Mononuclear cell (primary cell): ENCODE results near the gene CCND2. TPM values are rescaled to one million over a fixed set of nuclear protein-coding genes. Genes with fewer than 3 reads are reported as not detected.
A peak's percentile ranks its signal among the peaks of the same experiment; 100 is the strongest.

ENCODE experiments used
- H3K27me3 ChIP-seq: 2 replicates; pipeline ENCODE4 v1.6.0; 2011; ENCODE audit warnings: low read length, control low read depth; ENCODE audit not compliant: insufficient read depth
- H3K4me1 ChIP-seq: 2 replicates; pipeline ENCODE4 v1.5.1; 2011; ENCODE audit warnings: mild to moderate bottlenecking, low read length, control low read depth; ENCODE audit not compliant: insufficient read depth
- H3K4me3 ChIP-seq: 2 replicates; pipeline ENCODE4 v1.5.1; 2011; ENCODE audit warnings: mild to moderate bottlenecking, low read length, moderate library complexity
- H3K9me3 ChIP-seq: 2 replicates; pipeline ENCODE4 v1.5.1; 2011; ENCODE audit warnings: low read depth, mild to moderate bottlenecking, control low read depth, low read length
- total RNA-seq: library from RNA; depleted of rRNA; stranded (reverse); fragments of >200 nt; gene quantifications from one replicate; pipeline ENCODE4 v1.2.3, GENCODE V29; 2012

CCND2 gene
- total RNA-seq, 1 donor = 60.7 TPM

DNA sequence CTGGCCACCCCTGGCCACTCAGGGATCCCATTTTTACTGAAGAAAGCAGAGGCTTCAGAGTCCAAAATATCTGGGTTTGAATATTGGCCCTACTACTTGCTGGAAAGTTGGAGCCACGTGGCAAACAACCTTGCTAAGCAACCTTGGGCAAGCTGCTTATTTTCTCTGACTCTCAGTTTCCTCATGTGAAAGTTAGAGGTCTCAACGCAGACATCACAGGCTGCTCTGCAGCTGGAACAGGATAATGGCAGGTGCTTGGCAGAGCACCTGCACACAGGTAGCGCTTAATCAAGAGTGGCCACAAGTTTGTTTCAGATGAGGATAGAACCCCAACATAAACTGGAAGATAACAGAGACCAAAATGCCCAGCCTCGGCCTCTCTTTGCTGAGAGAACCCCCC lies 28.1 kb upstream of the CCND2 start:
- Histone ChIP-seq H3K4me1 (peaks cover 40% of the 10 kb centered on the region), H3K9me3 (no peaks in the 10 kb centered on the region), H3K27me3 (no peaks in the 10 kb centered on the region), H3K4me3 (no peak overlapping the region)

DNA sequence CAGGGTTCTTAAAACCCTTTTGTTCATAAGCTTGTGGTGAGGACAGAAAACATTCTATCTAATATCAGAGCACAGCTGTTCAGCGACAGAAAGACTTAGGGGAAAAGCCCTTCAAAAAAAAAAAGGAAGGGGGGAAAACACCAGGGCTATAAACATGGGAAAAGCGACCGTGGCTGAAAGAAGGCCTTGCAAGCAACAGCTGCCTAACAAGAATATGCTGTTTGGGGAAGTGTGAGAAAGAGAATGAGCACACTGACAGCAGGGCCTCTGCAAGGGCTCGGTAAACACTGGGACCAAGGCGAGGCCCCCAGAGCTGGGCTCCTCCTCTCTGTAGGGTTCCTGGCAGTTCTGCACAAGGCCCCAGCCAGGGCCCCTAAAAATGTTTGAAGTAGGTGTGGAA lies 27.4 kb upstream of the CCND2 start:
- H3K9me3 ChIP-seq = no peaks in the 10 kb centered on the region
- no peaks in the 10 kb centered on the region for H3K27me3 ChIP-seq
- peaks cover 33% of the 10 kb centered on the region for H3K4me1 ChIP-seq
- H3K4me3 ChIP-seq = no peak overlapping the region

DNA sequence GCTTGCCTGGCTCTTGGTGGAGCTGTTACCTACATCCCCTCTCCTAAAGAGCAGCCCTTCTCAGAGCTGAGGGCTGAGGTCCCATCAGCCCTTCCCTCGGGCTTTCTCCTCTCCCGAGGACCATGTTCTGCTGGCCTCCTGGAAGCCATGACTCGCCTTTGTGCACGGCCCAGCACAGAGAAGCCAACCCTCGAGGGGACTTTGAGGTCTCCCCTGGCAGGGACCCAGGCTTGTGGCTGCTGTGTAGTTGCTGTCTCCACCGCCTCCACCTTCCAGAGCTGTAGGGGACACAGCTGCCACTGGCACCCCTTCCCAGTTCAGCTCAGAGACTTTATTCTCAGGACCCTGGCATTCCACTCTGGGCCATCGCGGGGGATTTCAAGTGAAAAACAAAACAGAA lies 22.9 kb upstream of the CCND2 start:
- Histone ChIP-seq H3K4me1 (peaks cover 6% of the 10 kb centered on the region), H3K4me3 (no peak overlapping the region), H3K9me3 (no peaks in the 10 kb centered on the region), H3K27me3 (no peaks in the 10 kb centered on the region)

DNA sequence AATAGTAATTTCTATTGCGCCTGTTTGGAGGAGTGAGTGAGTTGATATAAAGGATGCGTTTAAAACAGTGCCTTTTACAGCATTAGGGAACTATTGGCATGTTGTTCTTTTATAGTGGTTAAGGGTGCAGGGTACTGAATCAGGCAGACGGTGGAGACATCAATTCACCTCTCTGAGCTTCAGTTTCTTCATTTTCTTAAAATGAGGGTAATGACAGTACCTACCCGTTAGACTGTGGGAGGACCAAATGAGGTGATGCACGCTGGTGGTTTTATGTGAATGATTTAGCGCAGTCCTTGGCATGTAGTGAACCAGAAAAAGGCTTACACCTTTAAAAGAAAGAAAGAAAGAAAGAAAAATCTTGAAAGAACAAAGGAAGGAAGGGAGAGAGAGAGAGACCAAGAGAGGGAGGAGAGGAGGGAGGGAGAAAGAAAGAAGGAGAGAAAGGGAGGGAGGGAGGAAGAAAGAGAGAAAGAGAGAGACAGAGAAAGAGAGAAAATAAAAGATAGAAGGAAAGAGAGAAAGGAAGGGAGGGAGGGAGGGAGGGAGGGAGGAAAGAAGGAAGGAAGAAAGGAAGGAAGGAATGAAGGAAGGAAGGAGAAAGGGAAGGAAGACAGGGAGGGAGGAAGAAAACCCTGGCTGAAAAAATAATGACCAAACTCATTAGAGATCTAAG lies 22.2 kb upstream of the CCND2 start:
- no peaks in the 10 kb centered on the region for H3K4me1 ChIP-seq
- H3K9me3 ChIP-seq = no peaks in the 10 kb centered on the region
- H3K27me3 ChIP-seq = no peaks in the 10 kb centered on the region
- H3K4me3 ChIP-seq = no peak overlapping the region

DNA sequence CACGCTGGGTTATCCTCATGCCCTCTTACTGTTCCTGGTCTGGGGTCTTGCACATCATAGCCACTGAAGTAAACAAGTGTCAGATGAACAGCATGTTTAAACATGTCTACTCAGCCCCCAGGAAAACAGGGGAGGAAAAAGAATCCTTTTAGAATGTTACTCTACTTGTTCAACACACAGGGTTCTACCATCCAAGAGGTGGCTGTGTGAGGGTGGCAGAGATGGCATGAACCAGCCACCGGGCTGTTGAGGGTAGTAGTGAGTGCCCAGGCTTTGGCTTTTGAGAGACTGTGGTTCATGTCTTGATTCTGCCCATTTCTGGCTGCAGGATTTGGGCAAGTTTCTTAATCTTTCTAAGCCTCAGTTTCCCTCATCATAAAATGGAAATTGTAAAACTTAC lies 21.6 kb upstream of the CCND2 start:
- H3K9me3 ChIP-seq = no peaks in the 10 kb centered on the region
- no peaks in the 10 kb centered on the region for H3K4me1 ChIP-seq
- no peak overlapping the region for H3K4me3 ChIP-seq
- no peaks in the 10 kb centered on the region for H3K27me3 ChIP-seq

DNA sequence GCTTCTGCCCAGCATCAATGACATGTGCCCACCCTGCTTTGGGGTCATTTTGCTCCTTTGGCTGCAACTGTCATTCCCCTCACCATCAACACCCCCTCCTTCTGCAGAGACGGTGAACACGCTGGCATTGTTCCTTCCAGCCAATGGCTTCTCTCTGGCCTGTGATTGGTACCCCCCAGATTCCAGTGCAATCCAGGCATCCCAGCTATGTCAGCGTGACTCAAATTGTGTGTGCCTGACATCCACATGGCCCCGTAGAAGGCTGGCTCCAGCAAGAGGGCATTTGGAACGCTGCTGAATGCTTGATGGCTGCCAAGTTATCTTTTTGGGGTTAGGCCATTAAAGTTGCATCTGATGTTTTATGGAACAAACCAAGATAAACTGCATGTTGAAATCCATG lies 21.0 kb upstream of the CCND2 start:
- Histone ChIP-seq H3K4me3 (no peak overlapping the region), H3K9me3 (no peaks in the 10 kb centered on the region), H3K27me3 (no peaks in the 10 kb centered on the region), H3K4me1 (no peaks in the 10 kb centered on the region)

DNA sequence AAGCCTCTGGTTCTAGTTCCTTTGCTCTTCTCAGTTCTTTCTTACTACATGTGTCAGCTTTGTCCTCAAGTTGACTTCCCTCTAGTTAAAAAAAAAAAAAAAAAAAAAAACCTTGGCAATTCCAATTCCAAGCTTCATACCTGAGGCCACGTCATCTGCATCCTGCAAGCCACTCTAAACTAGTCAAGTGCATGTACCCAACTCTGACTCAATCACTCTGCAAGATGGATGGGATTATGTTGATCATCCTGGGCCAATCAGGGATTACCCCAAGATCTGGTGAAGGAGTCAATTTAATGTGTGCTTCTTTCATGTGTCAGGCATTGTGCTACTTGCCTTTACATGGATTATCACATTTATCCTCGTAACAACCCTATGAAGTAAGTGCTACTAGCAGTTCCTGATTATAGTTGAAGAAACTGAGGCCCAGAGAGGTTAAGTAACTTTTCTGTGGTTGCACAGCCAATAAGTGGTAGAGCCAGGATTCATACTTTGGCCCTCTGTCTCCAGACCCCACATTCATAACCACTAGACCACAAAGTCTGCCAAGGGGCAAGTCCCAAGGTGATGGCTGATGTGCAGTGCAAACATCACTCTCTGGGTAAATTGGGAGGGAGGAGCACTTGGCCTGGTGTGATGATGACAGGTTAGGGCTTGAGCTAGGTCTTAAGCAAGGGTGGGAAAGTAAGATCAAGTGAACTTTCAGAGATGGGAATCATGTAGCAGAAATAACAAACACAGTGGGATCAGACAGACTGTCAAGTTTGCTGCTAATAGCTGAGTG lies 17.3 kb upstream of the CCND2 start:
- Histone ChIP-seq H3K4me3 (no peak overlapping the region), H3K27me3 (no peaks in the 10 kb centered on the region), H3K4me1 (no peaks in the 10 kb centered on the region), H3K9me3 (no peaks in the 10 kb centered on the region)

DNA sequence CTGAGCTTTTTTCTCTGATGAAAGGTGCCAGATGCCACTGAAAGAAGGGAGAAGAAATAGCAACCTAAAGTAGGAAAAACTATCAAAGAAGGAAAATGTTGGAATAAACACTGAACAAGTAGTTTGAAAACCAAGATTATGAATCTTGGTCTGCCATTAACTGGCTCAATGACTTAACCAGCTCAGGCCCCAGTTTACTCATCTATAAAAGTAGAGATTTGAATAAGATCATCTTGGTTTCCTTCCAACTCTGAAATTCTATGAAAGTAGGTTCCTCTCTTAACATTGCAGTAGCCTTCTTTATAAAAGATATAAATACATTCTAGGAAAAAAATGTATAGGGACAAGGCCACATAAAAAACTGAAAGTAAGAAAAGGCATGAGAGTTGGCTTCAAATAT lies 16.1 kb upstream of the CCND2 start:
- Histone ChIP-seq H3K4me1 (no peaks in the 10 kb centered on the region), H3K9me3 (no peaks in the 10 kb centered on the region), H3K27me3 (no peaks in the 10 kb centered on the region), H3K4me3 (no peak overlapping the region)

DNA sequence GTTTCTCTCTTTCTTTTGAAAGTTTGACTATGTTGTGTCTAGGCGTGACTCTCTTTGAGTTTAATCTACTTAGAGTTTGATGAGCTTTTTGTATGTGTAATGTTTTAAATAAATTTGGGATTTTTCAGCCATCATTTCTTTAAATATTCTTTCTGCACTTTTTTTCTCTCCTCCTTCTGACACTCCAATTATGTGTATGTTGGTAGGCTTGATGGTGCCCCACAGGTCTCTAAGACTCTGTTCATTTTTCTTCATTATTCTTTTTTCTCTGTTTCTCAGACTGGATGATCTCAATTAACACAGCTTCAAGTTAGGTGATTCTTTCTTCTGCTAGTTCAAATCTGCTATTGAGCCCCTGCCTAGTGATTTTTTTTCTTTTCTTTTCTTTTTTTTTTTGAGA lies 14.5 kb upstream of the CCND2 start:
- Histone ChIP-seq H3K4me3 (no peak overlapping the region), H3K9me3 (no peaks in the 10 kb centered on the region), H3K27me3 (no peaks in the 10 kb centered on the region), H3K4me1 (no peaks in the 10 kb centered on the region)

DNA sequence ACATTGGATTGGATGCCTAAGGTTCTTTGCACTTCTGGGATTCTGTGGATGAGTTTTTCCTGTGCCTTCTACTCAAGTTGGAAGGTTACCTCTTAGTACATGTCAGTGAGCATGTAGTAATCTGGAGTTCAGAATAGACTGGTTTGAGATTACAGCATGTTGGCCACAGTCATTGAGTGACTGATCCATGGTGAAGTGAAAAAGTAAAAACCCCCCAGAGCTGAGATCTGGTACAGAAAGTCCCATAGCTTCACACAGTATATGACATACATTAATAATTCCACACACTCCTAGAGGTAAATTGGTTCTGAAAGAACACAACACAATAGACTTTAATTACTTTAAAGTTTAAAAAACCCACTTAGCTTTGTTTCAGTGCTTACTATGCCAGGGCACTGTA lies 11.9 kb upstream of the CCND2 start:
- Histone ChIP-seq H3K9me3 (no peaks in the 10 kb centered on the region), H3K27me3 (peaks cover 10% of the 10 kb centered on the region), H3K4me1 (no peaks in the 10 kb centered on the region), H3K4me3 (no peak overlapping the region)

DNA sequence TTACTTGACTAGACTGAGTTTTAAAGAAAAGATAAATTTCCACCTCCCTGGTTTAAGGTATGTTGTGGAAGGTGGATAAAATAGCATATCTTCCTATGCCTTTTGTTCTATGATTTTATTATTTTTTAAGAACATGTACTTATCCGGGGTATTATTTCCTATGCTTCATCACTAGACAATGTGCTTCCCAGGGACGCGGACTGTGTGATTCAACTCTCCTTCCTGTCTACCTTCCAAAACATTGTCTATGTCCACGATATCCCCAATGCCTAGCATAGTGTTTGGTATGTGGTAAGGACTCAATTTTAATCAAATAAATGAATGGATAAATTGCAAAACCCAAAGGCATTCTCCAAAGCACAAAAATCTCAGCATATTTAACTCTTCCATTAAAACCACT lies 8.3 kb upstream of the CCND2 start:
- Histone ChIP-seq H3K4me1 (peaks cover 18% of the 10 kb centered on the region), H3K27me3 (peaks cover 35% of the 10 kb centered on the region), H3K4me3 (no peak overlapping the region), H3K9me3 (no peaks in the 10 kb centered on the region)

DNA sequence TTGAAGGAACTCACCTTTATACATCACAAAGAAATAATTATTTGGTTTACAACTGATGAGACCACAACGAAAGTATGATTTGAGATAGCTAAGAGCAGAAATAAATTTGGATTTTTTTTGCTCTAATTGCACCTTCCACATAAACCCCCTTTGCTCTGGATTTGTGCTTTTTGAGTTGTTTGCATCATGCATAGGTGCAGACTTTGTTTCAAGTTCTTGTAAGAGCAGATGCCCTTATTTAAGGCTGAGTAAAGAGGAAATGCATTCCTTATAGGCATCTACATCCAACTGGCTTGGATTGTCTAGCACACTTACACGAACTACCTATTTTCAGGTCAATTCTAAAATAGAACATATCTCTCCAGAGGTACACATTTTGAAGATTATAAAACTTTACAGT lies 6.6 kb upstream of the CCND2 start:
- Histone ChIP-seq H3K4me1 (peaks cover 30% of the 10 kb centered on the region), H3K9me3 (no peaks in the 10 kb centered on the region), H3K4me3 (no peak overlapping the region), H3K27me3 (peaks cover 35% of the 10 kb centered on the region)

DNA sequence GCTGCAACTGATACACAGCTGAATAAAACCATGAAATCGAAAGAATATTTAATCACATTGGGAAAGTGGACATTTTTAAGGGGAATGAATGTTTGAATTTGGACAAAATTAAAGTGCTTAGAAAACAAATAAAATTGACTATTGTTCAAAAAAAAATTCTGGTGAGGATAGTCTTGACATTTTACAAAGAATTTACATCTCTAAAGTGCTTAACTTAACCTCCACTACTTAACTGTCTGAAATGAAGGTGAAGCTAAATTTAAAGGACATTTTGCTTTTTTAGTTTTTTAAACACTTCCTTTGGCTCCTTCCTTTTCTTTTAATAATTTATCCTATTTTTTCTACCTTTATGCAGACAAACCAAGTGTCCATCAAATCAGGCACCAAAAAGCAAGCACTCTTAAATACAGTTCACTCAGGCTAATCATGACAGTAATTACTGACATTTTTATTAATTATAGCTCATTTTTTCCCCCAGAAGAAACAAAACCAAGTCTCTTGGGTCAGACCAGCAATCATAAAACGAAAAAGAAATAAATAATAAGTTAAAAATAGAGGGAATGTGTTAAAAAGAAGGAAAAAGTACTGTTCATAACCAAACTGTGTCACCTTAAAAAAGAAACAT lies 5.7 kb upstream of the CCND2 start:
- H3K9me3 ChIP-seq = no peaks in the 10 kb centered on the region
- peaks cover 38% of the 10 kb centered on the region for H3K4me1 ChIP-seq
- H3K27me3 ChIP-seq = peaks cover 35% of the 10 kb centered on the region
- no peak overlapping the region for H3K4me3 ChIP-seq

DNA sequence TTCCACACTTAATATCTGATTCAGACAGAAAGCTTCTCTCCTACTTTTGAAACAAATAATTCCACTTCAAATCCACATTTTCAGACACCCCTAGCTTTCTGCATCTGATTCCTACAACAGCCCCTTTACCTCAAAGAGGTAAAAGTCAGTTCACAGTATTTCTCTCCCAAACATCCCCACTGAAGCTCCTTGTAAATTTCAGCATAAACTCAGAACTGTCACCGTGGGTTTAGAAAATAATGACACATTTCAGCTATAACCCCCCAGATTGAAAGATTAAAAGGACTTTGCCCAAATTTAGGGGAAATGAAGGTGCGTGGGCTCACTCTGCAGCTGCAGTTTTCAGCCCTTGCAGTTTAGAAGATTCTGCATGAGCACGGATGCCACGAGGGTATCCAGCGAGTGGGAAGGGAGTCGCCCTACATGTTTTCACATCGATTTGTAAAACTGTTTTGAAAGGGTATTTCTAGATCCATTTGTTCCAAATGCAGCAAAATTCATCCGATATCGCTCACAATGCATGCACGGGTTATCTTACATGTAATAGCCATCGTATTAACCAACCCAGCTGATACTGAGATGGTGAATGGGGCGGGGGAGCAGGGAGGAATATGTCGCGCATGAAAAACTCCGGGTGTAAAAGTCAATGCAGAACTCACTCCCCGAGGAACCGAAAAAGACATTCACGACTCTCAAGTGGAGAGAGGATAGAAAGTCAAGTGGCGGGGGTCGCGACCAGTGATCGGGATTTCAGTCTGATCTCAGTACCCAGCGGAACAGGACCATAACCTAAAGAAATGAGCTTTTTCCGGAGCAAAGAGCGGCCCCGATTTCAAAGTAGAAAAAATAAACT lies 5.0 kb upstream of the CCND2 start:
- Histone ChIP-seq H3K9me3 (no peaks in the 10 kb centered on the region), H3K27me3 (peaks cover 38% of the 10 kb centered on the region), H3K4me1 (peaks cover 45% of the 10 kb centered on the region)

More for the DNA sequence above, 5.0 kb upstream of the CCND2 start:
- H3K4me3 ChIP-seq = peak overlapping the region; percentile 56
